HG02642 (cell line): ENCODE data around the gene RIMS4.

ENCODE experiments used
- ATAC-seq: cut with Tn5 transposase; IDR thresholded peaks from one replicate; pipeline ENCODE4 v1.9.1; 2021; ENCODE audit warnings: mild to moderate bottlenecking; ENCODE audit not compliant: unreplicated experiment, poor library complexity

The RIMS4 gene

GRCh38 chr20:44745122-44745597 is 65.2 kb downstream of the RIMS4 start:
- ATAC-seq: no peak

- no peak for ATAC-seq
These were observed 66.3 kb downstream of the RIMS4 start for GRCh38 chr20:44743916-44744655.

- ATAC-seq: no peak
These were observed 67.2 kb downstream of the RIMS4 start for GRCh38 chr20:44743080-44743701.

GRCh38 chr20:44742304-44743079 is 67.9 kb downstream of the RIMS4 start:
- ATAC-seq: no peak

GRCh38 chr20:44739942-44740341 is 70.4 kb downstream of the RIMS4 start:
- ATAC-seq: no peak

GRCh38 chr20:44738813-44739477 is 71.4 kb downstream of the RIMS4 start:
- ATAC-seq: no peak

GRCh38 chr20:44737116-44737515 is 73.2 kb downstream of the RIMS4 start:
- ATAC-seq: no peak

- no peak for ATAC-seq
These were observed 74.0 kb downstream of the RIMS4 start for GRCh38 chr20:44736170-44737021.

- ATAC-seq: no peak
These were observed 74.6 kb downstream of the RIMS4 start for GRCh38 chr20:44735816-44736169.

GRCh38 chr20:44734938-44735337 is 75.4 kb downstream of the RIMS4 start:
- ATAC-seq: no peak

- ATAC-seq: no peak
These were observed 76.8 kb downstream of the RIMS4 start for GRCh38 chr20:44733341-44734069.

GRCh38 chr20:44732327-44732726 is 78.0 kb downstream of the RIMS4 start:
- ATAC-seq: no peak

GRCh38 chr20:44731657-44732056 is 78.7 kb downstream of the RIMS4 start:
- ATAC-seq: no peak

- no peak for ATAC-seq
These were observed 79.9 kb downstream of the RIMS4 start for GRCh38 chr20:44730441-44730840.

GRCh38 chr20:44728801-44729443 is 81.4 kb downstream of the RIMS4 start:
- no peak for ATAC-seq

GRCh38 chr20:44727651-44728050 is 82.7 kb downstream of the RIMS4 start:
- no peak for ATAC-seq

- no peak for ATAC-seq
These were observed 83.3 kb downstream of the RIMS4 start for GRCh38 chr20:44727039-44727438.

GRCh38 chr20:44725837-44726236 is 84.5 kb downstream of the RIMS4 start:
- no peak for ATAC-seq
